HG03439 (cell line): ENCODE results near the gene MAP4K3.
A peak's percentile ranks its signal among the peaks of the same experiment; 100 is the strongest.

ENCODE experiments used
- ATAC-seq: cut with Tn5 transposase; IDR thresholded peaks from one replicate; pipeline ENCODE4 v1.9.1; 2021; ENCODE audit warnings: mild to moderate bottlenecking, moderate library complexity; ENCODE audit not compliant: unreplicated experiment

Gene MAP4K3

DNA sequence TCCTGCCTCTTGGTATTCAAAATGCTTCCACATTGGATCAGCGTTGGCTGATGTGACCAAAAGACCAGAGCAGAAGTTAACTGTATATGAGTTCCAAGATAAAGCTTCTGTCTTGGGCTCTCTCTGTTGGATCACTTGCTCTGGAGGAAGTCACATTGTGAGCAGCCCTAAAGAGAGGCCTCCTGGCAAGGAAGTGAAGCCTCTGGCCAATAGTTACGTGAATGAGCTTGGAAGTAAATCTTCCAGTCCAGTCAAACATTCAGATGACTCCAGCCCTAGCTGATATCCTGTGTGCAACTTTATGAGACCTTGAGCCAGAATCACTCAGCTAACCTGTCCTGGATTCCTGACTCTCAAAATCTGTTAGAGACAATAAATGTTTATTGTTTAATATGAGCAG lies 125.6 kb downstream of the MAP4K3 start:
- ATAC-seq, result no peak

DNA sequence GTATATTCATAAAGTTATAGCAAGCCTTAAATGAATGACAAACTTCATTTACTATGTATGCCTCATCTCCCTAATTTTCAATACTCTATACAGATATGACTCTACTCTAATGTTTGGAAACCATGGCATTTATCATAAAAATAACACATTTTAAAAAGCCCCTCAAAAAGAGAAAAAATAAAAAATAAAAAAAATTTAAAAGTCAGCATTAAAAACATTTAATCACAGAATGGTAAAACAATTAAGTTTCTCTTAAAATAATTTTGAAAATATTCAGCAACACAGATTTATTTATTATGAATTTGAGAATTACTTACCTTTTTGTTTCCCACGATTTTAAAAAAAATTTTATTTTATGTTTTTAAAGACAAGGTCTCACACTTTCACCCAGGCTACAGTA lies 128.3 kb downstream of the MAP4K3 start:
- no peak for ATAC-seq

- ATAC-seq, result no peak
Measured at GRCh38 chr2:39306626-39307025, 130.5 kb downstream of the MAP4K3 start.

GRCh38 chr2:39304729-39305128 lies 132.4 kb downstream of the MAP4K3 start:
- no peak for ATAC-seq

- ATAC-seq, result no peak
Measured at GRCh38 chr2:39304200-39304599, 132.9 kb downstream of the MAP4K3 start.

GRCh38 chr2:39301352-39301751 lies 135.7 kb downstream of the MAP4K3 start:
- ATAC-seq, result no peak

DNA sequence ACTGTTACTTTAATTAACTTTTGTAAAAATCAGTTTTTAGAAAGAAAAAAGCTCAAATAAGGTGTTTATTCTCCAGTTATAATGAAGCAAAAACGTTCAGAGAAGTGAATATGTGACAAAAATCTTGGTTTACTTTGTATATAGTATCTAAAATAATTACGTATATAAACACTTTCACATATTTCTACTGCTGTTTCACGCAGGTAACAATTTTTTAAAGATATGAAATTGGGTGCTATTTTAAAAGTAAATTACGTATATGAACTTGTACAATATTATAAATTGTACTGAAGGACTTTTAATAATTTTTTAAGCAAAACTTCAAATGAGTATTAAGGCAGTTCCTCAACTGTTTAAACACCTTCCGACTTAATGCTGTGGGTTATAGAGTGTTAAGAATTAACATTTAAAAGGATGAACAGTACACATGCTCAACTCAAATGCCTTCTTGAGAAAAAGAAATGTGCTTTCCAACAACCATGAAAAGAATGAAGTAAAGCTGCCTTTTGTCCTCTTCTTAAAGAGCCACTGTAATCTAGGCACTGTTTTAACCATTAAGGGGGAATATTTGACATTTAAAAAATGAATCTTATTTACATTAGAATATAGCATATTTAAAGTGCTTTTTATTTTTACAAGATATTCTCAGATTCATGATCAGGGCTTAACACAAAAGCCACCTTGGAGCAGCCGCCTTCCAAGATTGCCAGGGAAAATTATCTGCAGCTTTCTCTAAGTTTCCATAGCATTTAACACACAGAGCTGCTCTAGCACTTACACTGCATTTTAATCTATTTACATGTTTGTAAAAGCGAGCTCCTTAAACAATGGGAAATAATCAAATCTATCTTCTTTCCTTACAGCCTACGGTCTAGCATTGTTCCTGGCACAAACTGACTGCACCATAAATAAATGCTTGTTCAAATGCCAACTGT lies 136.8 kb downstream of the MAP4K3 start:
- ATAC-seq, result no peak

DNA sequence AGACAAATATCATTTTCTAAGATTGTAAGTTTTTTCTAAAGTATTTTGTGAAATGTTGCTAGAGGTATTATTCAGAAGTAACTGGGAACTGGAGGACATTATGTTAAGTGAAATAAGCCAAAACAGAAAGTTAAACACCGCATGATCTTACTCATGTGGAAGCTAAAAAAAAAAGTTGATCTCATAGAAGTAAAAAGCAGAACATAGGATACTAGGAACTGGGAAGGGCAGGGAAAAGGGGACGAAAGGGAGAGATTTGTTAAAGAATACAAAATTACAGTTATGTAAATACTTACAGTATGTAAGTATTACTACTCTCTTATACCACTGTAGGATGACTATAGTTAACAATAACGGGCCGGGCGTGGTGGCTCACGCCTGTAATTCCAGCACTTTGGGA lies 146.7 kb downstream of the MAP4K3 start:
- no peak for ATAC-seq

DNA sequence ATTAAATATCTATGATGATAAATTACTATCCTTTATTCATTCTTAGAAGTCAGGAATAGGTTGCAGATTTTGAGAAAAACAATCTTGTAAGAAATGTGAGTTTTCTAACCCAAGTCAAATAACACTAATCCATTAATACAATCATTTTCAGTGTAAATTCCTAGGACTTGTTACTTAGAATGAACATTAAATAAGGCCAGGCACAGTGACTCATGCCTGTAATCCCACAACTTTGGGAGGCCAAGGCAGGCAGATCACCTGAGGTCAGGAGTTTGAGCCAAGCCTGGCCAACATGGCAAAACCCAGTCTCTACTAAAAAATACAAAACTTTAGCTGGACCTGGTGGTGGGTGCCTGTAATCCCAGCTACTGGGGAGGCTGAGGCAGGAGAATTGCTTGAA lies 147.5 kb downstream of the MAP4K3 start:
- no peak for ATAC-seq

DNA sequence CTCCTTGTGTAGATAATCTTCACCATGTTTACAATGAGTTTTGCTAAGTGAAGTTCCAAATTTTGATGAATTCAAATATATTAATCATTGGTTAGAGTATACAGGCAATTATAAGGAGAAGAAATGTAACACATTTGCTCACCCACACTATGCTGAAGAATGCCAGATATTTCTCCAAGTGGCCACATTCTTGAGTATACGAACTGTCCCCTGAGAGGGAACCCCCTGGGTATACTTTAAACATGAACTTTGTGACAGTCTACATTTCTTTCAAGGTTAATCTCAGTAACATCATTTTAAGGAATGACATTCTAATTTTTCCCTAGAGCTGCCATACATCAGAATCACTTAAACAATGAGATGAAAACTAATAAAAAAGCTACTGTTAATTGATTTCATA lies 153.5 kb downstream of the MAP4K3 start:
- no peak for ATAC-seq

DNA sequence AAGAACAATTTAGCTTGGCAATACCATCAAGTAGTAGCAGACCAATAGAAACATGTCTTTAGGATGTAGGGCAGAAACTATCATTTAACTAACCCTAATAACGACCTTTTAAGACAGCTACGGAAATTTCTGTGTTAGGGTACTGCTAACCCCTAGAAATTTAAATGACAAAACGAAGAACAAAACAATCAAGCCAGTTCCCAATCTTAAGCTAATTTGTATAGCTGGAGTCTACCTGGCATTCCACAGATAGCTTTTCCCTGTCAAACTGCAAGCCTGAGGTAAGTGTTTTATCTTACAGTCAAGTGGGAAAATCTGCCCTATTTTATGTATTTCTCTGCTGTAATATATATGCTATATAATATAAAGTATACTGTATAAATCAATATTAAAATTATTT lies 155.7 kb downstream of the MAP4K3 start:
- ATAC-seq, result no peak

DNA sequence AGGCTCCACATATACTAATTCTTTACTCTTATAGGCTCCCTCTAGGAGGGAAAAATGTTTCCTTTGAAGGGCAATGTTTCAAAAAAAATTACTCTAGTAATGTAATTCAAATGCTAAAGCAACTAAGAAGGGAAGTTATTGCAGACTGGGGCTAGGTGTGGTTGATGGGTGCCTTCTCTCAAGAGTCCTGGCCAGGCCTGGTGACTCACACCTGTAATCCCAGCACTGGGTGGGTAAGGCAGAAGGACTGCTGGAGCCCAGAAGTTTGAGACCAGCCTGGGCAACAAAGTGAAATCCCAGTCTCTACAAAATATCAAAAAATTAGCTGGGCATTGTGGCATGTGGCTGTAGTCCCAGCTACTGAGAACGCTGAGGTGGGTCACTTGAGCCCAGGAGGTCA lies 162.1 kb downstream of the MAP4K3 start:
- no peak for ATAC-seq

DNA sequence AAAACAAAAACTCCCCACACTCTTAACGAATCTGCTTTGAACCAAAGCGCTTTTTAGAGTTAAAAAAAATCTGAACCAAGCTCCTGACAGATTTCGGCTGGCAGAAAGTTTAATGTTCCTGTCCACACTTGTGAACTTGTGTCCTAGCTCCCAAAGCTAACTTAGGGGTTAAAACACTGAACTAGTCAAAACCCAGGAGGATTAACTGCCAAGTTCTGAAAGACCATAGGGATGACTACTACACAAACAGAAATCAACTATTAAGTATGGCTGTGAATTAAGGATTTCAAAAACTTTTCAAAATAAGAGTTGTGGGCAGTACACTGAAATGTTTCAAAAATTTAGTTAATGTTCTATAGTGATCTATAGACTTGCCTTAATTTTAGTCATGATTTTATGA lies 167.1 kb downstream of the MAP4K3 start:
- ATAC-seq, result no peak

- ATAC-seq, result no peak
Measured at GRCh38 chr2:39266916-39267434, 170.1 kb downstream of the MAP4K3 start.

GRCh38 chr2:39266139-39266805 lies 170.8 kb downstream of the MAP4K3 start:
- ATAC-seq, result peak; percentile 76

DNA sequence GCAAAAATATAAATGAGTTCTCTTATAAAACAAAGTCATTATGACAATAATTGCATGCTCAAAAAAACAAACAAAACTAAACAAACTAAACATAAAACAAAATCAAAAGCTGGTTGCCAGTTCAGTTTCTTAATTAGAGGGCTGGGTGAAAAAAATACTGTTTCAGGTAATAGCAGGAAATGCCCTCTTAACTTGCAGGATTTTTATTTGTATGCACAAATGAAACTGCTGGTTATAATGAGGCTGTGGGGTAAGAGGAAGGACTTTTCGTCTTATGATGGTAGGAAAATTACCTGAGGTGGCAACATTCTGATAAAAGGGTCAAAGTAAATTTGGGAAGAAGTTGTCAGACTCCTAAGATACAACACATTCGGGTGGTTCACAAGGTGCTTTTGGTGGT lies 171.8 kb downstream of the MAP4K3 start:
- ATAC-seq, result no peak

- ATAC-seq, result peak; percentile 56
Measured at GRCh38 chr2:39264733-39265132, 172.4 kb downstream of the MAP4K3 start.

DNA sequence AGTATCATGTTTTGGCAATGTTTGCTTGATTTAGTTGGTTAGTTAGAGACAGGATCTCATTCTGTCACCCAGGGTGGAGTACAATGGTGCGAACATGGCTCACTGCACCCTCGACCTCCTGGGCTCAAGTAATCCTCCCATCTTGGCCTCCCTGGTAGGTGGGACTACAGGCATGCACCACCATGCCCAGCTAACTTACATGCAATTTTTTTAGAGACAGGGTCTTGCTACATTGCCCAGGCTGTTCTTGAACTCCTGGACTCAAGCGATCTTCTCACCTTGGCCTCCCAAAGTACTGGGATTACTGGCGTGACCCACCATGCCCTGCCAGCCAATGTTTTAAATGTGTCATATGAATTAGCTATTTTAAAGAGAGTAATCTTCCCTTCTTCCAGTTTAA lies 177.0 kb downstream of the MAP4K3 start:
- ATAC-seq, result no peak

GRCh38 chr2:39256040-39256439 lies 181.0 kb downstream of the MAP4K3 start:
- ATAC-seq, result no peak

DNA sequence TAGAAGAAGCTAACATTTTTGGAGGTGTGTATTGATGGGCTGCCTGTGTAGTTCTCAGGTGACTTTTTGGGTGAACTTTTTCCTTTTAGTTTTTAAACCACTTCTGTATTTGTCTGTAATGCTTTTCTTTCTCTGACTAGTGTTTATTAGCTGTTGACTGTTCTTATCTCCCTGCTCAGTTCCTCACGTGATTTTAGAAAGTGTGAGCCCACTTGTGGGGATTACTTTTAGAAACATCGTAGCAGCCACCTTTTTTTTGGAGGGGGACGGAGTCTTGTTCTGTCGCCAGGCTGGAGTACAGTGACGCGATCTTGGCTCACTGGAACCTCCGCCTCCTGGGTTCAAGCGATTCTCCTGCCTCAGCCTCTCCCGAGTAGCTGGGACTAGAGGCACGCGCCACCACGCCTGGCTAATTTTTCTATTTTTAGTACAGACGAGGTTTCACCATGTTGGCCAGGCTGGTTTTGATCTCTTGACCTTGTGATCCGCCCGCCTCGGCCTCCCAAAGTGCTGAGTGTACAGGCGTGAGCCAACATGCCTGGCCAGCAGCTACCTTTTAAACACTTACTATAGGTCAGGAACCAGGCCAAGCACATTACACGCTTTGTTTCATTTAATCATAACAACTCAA lies 184.1 kb downstream of the MAP4K3 start:
- ATAC-seq, result no peak

- ATAC-seq, result no peak
Measured at GRCh38 chr2:39247512-39248043, 189.5 kb downstream of the MAP4K3 start.
